HG03060 (cell line): ENCODE data around the gene PRXL2A.

Experiments
- ATAC-seq: cut with Tn5 transposase; IDR thresholded peaks from one replicate; pipeline ENCODE4 v1.9.1; 2021; ENCODE audit warnings: low read depth, moderate number of reproducible peaks; ENCODE audit not compliant: unreplicated experiment

Gene PRXL2A

DNA sequence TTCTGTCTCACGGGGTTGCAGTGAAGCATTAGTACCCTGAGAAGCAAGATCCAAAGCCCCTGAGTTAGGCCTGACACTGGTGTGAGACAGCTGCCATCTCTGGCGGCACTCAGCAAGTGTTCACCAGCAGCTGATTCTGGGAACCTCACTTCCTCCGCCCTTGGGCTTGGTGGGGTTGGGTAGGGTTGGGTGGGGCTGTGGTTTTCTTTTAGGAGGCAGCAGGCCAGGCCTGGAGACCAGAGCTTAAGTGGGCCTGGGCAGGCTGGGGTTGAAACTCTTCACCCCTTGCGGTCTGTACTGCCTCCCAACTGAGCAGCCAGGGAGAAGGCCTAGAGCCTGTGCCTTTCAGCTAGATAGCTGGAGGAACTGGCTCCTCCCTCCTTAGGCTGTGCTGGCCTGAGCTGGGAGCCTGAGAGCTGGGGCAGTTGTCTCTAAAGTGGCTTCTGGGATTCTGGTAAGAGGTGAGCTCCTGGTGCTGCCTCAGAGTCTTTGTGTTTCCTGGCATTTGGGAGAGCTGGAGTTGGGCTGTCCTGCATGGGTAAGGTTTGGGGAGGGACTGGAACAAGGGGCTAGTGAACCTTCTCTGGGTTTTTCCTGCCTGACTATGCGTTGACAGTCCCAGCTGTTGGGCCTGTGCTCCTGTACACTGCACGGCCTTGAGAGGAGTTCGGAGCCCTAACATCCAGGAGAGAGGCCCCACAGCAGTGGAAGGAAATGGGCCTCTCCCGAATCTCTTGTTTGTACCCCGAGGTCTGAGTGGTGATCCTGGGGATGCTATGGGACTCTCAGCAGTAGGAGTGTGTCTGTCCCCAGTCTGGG, 50.9 kb downstream of the PRXL2A start:
- peak; percentile 38 for ATAC-seq

DNA sequence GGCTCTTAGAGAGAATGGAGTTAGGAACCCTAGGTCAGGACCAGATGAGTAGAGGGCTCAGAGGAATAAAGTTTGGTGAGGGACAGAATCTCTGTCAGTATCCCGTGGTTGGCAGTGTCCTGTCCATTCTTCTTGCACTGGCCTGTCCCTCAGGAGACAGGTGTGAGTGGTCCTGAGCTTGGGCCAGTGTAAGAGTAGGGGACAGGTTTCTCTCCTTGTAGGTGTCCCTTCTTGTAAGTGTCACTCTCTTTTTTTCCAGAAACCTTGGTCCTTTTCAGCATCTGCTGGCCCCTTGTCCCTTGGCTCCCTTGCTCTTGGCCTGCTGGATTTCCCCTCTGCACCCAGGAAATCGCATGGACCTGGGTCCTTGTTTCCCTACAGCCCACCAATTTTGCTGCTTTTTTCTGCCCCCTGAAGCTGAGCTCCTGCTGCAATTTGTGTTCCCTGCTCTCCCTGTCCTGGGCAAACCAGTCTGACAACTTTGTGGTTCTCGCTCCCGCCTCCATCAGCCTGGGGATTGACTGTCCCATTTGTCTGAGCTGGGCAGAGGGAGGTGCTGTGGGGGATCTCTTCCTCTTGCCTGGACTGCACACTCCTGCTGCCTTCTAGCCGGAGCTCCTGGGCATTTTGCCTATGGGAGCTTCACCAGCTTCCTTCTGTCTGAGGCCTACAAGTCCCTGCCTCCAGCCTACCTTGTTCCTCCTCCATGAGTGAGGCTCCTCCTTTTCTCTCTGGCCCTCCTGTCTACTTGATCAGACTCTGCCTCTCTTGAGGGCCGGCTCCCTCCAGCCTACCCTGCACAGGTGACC, 52.3 kb downstream of the PRXL2A start:
- no peak for ATAC-seq

DNA sequence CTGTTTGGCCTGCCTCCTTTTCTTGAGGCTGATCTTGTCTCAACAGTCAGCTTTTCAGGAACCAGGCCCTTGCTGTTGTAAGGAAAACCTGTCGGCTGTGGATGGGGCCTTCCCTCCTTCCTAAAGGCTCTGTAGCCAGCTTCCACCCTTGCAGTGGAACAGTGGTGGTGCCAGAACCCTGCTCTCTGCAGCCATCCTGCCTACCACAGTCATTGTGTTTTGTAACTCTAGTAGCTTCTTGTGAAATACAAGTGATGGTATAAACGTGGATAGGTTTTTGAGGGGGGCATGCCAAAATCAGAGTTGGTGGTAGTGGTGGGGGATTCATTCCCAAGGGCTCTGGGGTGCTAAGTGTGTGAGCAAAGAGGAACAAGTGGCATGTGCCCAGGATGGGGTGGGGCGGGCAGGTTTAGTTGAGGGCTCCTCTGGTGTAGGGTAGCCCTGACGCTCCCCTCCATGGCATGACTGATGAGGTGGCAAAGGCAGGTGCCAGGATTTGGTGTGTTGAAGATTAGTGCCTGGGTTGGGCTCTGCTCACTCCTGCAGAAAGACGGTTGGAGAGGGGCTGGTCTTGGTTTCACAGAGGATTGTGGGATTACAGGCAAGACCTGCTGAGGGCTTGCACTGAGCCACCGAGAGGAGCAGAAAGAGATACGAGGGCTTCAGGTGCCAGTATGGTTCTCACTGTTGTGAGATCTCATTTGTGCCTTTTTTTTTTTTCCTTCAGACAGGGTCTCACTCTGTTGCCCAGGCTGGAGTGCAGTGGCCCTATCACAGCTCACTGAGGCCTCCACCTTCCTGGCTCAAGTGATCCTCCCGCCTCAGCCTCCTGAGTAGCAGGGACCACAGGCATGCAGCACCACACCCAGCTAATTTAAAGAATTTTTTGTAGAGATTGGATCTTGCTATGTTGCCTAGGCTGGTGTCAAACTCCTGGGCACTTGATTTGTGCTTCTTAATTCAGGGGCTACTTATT, 53.1 kb downstream of the PRXL2A start:
- ATAC-seq = no peak

DNA sequence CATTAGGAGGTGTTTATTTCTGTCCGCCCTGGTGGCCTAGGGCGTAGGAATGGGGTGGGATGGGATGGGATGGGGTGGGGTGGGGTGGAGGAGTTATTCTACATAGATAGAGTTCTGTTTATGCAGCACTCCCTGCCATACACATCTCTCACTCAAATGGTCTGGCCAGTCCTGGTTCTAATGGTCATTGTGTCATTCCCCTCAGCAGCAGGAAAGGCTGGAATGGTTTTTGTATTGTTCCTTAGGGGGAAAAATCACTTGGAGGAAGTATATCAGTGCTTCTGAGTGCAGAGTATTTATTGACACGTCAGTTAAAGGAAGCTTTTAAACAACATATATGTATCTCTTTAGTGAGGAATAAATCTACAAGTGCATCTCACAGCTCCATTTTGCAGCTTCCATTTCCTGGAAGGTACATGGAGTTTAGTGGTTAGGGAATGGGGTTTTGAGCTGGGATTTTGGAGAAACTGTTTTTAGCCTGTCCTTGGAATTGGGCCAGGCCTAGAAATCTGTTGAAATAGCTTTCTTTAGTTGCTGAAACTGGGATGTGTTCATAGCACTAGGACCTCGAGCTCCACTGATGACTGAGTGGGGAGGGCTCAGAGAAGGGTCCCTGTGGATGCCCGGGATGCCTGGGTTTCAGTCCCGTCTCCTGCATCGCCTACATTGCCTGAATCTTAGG, 54.1 kb downstream of the PRXL2A start:
- no peak for ATAC-seq

DNA sequence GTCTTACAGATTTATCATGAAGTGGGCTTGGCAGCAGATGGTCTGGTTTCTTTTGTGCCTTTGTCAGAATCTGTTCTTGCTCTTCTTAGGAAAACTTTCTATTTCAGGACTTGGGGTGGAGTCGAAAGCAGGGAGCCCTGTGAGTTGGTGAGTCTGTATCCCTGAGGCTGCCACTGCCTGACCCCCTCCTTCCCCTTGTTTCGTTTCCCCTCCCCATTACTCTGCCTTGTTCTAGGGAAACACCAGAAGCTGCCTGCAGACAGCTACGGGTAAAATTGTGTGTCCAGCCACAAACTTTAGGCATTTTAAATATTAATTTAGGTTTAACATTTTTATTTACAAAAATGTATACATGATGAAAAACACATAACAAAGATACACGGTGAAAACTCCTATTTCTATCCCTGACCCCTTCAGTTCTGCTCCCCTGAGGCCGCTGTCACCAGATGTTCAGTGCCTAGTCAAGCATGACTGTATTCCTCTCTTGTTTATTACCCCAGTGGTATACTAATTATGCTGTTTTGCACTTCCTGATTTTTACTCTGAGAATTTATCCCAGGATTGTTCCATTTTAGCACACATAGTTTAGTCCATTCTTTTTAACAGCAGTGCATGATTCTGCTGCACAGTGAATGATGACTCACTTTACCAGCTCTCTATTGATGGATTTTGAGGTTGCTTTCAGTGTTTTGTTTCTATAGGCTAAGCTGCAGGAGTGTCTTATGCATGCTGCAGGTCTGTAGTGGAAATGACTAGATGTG, 54.8 kb downstream of the PRXL2A start:
- no peak for ATAC-seq

DNA sequence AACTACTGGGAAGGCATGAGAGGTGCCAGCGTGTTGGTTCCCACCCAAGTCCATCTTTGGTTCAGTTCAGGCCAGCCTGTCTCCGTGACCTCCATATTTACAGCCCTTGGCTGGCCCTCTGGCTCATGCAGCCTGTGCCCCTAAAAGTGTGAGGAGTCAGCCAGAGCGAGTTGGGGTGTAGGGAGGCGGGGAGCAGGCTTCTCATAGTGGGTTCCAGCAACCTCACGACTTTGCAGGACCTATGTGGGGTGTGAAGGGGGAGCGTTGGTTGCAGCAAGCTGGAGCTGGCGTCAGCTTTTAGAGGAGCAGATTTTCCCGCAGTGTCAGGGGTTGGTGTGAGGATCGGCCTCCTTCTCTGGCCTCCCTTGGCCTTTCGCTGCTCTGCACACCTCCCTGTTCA, 55.5 kb downstream of the PRXL2A start:
- no peak for ATAC-seq

DNA sequence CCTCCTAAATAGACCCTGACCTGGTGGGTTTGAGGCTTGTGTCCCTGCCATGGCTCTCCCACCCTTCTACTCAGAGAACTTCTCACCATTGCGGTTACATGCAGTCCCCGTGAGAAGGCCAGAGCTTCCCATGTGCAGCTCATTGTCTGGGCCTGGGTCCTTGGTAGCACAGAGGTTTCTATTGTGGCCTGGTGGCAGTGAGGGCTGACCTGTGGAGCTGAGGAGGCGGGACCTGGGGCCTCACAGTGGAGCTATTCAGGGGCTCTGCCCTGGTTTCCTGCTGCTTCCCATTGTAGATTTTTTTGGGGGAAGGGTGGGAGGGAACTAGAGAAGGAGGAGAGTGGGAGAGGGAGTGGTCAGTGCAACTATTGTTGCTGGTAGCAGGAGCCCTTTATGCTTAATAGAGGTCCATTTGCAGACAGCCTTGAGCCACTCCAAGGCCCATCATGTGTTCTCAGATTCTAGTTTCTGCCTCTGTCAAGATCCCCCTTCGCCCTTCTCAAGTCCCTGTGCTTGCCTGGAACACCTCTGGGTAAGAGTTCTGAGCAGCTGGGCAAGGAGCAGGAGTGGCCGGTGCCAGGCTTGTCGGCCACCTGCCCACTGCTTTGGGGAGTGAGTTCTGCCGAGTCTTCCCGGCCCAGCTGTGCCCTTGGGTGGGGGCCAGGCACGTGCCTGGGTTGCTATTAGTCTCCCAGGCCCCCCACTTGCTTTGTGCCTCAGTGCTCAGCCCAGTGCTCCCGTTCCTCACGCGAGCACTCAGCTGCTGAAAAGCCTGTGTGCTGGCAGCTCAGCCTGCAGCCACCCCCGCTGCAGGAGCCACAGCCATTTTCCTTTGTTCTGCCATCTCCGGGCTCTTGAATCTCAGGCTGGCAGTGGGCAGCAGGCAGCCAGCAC, 56.5 kb downstream of the PRXL2A start:
- ATAC-seq = no peak

DNA sequence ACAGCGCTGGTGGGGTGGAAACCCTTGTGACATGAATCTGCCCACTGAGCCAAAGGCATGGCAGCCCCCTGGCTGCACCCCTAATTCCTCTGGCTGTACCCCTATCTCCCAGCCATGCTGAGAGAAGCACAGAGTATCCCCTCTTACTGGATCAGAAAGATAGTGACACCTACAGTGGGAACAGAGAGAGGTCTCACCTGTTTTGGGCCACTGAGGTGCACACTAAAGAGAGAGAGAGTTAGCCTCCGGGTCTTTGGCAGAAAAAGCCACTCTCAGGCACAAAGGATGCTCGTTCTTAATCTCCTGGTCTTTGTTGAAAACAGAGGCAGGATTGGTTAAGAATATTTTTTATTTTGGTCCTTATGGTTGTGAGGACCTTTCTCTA, 57.1 kb downstream of the PRXL2A start:
- no peak for ATAC-seq

DNA sequence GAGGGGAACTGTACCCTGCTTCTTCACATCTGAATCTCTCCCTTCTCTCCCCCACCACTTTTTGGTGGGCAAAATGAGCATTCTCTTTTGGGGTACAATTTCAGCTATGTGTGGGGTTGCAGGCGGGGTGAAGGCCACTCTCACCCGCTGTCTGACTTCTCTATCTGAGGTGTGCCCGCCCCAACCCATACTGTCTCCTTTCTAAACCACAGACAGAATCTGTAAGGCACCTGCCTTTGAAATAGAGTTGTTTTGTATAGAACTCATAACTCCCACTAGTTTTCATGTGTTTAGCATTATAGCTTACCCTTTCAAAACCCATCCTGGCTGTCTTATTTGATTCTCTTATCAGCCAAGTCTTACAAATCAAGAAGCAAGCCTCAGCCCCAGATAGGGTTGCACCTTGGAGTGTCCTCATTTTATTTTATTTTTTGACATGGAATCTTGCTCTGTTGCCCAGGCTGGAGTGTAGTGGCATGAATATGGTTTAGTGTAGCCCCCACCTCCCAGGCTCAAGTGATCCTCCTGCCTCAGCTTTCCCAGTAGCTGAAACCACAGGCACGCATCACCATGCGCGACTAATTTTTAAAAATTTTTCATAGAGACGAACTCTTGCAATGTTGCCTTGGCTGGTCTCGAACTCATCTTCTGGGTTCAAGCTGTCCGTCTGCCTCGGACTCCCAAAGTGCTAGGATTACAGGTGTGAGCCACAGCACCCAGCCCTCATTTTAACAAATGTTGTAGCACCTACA, 57.7 kb downstream of the PRXL2A start:
- no peak for ATAC-seq

DNA sequence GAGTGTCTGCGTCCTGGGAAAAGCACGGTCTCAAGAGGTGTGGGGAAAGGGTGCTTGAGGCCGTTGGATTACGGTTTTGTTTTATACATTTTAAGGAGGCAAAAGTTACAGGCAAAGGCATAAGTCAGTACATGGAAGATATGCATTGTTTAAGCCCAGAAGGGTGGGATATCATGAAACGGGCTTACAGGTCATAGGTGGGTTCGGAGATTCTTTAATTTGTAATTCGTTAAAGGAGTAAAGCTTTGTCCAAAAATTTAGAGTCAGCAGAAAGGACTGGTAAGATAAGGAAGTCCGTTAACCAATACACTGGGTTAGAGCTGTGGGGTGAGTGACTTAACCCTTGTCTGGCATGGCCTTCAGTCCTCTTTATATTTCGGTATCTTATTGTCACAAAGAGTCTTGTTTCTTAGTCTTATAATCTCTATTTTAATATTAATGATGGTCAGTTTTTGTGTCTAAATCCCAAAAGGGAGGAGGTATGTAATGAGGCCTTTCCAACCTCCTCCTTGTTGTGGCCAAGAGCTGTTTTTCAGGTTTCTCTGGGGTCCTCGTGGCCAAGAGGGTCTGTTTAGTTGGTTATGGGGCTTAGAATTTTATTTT, 58.5 kb downstream of the PRXL2A start:
- no peak for ATAC-seq

DNA sequence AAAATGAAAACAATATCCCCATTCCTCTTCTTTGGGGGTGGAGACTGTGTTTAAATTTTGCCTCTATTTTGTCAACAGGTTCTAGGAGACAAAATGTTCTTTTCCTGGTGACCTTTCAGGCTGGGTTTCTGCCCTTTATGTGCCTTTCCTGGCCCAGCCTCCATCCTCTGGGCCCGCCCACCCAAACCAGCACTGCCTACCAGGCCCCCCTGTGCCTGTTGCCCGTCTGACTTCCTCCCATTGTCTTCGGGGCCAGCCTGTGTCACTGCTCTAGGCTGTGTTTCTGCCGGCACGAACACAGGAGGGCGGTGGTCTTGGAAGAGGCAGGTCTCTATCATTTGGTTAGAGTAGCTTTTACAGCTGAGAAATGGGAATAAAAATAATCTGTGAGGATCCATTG, 59.7 kb downstream of the PRXL2A start:
- ATAC-seq = no peak

DNA sequence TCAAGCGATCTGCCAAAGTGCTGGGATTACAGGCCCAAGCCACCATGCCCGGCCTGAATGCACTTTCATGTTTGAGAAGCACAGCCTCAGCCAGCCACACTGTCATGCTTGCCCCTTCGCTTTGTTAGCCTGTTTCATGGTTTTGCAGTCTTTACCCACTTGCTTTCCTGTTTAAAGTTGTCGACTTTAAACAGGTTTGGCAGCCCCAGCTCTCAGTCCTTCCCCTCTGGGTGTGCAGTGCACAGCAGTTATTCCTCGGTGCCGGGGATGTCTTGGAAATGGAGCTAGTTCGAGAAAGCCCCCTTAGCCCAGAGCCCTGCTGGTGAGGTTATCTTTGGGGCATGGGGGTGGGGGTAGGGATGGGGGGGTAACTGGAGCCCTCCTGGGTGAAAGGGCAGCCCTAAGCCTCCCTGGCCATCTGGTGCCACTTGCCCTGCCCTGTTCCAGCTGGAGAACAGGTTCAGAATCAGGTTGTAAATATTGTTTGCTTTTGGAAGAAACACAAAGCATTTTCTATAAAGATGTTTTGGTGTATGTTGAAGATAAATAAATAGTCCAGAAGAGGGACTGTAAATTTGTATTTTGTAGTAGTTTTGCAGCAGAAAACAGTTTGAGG, 60.6 kb downstream of the PRXL2A start:
- ATAC-seq = no peak

DNA sequence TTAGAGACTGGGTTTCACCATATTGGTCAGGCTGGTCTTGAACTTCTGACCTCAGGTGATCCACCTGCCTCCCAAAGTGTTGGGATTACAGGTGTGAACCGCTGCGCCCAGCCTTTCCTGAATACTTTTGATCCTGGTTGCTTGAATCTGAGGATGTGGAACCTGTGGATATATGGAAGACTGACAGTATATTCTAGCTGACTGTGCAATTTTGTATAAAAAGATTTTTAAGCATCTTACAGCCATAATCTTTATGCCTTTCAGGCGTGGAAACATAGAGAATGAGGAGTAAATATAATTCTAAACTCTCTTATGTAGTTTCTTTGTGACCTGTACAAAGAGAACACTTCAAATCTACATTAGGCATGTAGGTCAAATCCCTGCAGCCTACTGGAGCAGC, 61.9 kb downstream of the PRXL2A start:
- ATAC-seq = no peak

DNA sequence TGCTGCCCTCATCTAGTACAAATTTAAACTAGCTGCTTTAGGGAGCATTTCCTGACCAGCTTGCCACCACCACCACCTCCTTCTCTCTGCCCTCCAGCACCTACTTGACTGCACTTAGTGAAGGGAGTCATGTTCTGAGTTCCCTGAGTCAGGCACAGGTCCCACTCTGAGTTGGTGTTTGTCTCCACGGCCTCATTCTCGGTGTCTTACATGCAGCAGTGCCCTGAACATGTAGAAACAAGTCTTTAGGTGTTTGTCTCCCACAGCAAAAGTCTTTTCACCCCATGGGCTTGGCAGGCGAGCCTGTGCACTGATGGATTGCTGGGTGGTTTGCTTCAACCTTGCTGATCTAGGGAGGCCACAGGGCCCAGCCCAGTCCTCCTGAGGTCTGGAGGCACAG, 62.6 kb downstream of the PRXL2A start:
- no peak for ATAC-seq

DNA sequence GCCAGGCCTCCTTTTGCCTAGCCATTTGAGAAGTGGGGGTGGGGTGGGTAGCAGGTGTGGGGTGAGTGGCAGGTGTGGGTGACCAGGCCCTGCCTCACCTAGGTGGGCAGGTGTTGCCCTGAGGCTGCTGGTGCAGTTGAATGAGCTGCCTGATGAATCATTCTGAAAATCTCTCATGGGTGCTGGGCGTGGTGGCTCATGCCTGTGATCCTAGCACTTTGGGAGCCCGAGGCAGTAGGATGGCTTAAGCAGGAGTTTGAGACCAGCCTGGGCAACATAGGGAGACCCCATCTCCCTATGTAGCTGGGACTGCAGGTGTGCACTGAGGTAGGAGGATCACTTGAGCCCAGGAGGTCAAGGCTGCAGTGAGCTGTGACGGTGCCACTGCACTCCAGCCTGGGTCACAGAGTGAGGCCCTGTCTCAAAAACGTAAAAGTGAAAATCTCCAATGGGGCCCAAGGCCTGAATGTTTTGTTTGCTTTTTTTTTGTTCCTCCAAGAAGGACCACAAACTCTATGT, 63.4 kb downstream of the PRXL2A start:
- peak; percentile 34 for ATAC-seq

DNA sequence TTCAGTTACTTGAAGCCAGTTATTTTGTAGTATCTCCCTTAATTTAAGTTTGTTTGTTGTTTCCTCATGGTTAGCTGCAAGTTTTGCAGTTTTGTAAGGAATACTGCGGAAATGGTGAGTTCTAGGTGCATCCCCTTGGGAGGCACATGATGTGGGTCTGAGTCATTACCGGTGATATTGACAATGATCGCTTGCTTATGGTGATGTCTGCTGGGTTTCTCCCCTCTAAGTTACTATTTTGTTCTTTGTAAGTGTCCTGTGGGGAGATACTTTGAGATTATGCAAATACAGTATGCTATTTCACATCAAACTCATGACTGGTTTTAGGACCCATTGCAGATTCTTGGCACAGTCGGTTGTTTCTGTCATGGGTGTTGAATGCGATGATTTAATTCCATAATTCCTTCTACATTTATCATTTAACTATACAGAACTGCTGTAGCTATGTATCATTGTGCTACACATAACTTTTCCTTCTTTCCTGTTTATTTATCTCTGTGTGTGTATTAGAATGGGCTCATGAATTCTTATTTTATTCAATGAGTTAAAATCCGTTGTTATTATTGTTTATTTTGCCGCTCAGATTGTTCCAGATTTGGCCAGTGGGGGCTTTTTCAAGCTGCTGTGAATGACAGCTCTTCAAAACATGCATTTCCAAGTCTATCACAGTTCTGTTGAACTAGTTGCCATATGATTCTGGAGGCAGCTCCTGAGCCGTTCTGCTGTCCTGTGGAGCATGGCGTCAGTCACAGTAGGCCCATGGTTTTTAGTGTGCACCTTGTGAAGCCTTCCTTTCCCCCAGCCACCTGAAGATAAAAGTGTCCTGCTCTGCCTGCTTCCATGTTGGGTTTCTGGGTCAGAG, 64.1 kb downstream of the PRXL2A start:
- peak; percentile 93 for ATAC-seq
